GM23338 (cell line): Measurements from ENCODE around the gene ANO6. TPM values are rescaled to one million over a fixed set of nuclear protein-coding genes. Genes with fewer than 3 reads are reported as not detected.

Source experiments
- CREB1 ChIP-seq: fragments of 250-450 bp; sonication (Bioruptor Pico); IDR thresholded peaks from 2 replicates; pipeline ENCODE4 v1.5.0; 2020; ENCODE audit warnings: low read depth, mild to moderate bottlenecking, moderate library complexity
- EZH2 ChIP-seq: fragments of 200-600 bp; sonication (generic); IDR thresholded peaks from one replicate; pipeline ENCODE4 v1.8.0; 2017; ENCODE audit warnings: antibody characterized with exemption, mild to moderate bottlenecking, low read depth; ENCODE audit not compliant: unreplicated experiment
- EZH2phosphoT487 ChIP-seq: fragments of 200-600 bp; sonication (generic); IDR thresholded peaks from one replicate; pipeline ENCODE4 v1.8.1; 2018; ENCODE audit warnings: antibody characterized with exemption; ENCODE audit not compliant: unreplicated experiment
- JUNB ChIP-seq: IDR thresholded peaks from one replicate; pipeline ENCODE4 v1.6.1; 2016; ENCODE audit warnings: antibody characterized with exemption; ENCODE audit not compliant: unreplicated experiment
- POLR2AphosphoS5 ChIP-seq: IDR thresholded peaks from 2 replicates; pipeline ENCODE4 v1.6.1; 2016; ENCODE audit warnings: antibody characterized with exemption, low read depth
- STAT1 ChIP-seq: IDR thresholded peaks from one replicate; pipeline ENCODE4 v1.6.1; 2016; ENCODE audit warnings: antibody characterized with exemption; ENCODE audit not compliant: unreplicated experiment
- ZNF114 ChIP-seq: fragments of 250-450 bp; sonication (Bioruptor Pico); IDR thresholded peaks from 2 replicates; pipeline ENCODE4 v1.5.0; 2020; ENCODE audit warnings: mild to moderate bottlenecking, moderate library complexity
- ZNF331 ChIP-seq: fragments of 250-450 bp; sonication (Bioruptor Pico); IDR thresholded peaks from 2 replicates; pipeline ENCODE4 v1.5.0; 2020; ENCODE audit warnings: low read depth, mild to moderate bottlenecking, moderate library complexity
- ZNF462 ChIP-seq: fragments of 250-450 bp; sonication (Bioruptor Pico); IDR thresholded peaks from 2 replicates; pipeline ENCODE4 v1.5.0; 2020; ENCODE audit warnings: mild to moderate bottlenecking, moderate library complexity
- polyA plus RNA-seq: library from polyadenylated mRNA; unstranded; fragments of >200 nt; fragmentation: Nextera tagmentation; extraction: Ambion mirVana; gene quantifications from 2 replicates; pipeline ENCODE4 v1.2.1, GENCODE V29; 2016
- total RNA-seq: library from RNA; depleted of rRNA; stranded (reverse); fragments of >200 nt; shearing (Covaris generic); gene quantifications from 2 replicates; pipeline ENCODE4 v1.2.3, GENCODE V29; 2014
- TF ChIP-seq, protein P1 (sequence below): IDR thresholded peaks from 2 replicates; pipeline ENCODE4 v1.6.1; 2016; ENCODE audit warnings: antibody characterized with exemption
- TF ChIP-seq, protein P2 (sequence below): IDR thresholded peaks from one replicate; pipeline ENCODE4 v1.6.1; 2018; ENCODE audit warnings: antibody characterized with exemption; ENCODE audit not compliant: unreplicated experiment

Gene ANO6
- total and polyA plus RNA-seq, 2 experiments from 2014 or later: 21.1 to 48.9 TPM

DNA sequence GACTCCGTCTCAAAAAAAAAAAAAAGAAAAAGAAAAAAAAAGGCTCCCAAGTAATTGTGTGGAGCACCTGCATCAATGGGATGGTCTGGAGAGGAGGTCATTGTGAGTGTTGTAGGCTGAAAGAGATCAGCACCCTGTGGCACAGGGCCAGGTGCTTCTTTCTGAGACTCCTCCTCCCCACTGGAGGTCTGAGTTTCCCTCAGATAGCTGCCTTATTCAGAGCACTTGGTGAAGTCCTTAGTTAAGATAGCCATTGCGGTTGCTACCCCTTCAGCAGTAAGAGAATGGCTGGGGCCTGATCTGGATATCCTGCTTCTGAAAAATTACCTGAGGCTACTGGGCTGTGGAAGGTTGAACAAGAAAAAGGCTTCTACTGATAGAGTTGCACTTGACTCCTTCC, 69.8 kb downstream of the ANO6 start (continued):
- TF ChIP-seq ZNF462: no peak
- no peak for TF ChIP-seq POLR2AphosphoS5
- TF ChIP-seq, protein P1, sequence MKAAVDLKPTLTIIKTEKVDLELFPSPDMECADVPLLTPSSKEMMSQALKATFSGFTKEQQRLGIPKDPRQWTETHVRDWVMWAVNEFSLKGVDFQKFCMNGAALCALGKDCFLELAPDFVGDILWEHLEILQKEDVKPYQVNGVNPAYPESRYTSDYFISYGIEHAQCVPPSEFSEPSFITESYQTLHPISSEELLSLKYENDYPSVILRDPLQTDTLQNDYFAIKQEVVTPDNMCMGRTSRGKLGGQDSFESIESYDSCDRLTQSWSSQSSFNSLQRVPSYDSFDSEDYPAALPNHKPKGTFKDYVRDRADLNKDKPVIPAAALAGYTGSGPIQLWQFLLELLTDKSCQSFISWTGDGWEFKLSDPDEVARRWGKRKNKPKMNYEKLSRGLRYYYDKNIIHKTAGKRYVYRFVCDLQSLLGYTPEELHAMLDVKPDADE: no peak
- TF ChIP-seq STAT1: no peak
- no peak for TF ChIP-seq ZNF114 (CRISPR knock-in tag)
- no peak for TF ChIP-seq EZH2
- TF ChIP-seq EZH2phosphoT487: no peak
- TF ChIP-seq ZNF331 (CRISPR knock-in tag): no peak
- no peak for TF ChIP-seq JUNB
- TF ChIP-seq, protein P2, sequence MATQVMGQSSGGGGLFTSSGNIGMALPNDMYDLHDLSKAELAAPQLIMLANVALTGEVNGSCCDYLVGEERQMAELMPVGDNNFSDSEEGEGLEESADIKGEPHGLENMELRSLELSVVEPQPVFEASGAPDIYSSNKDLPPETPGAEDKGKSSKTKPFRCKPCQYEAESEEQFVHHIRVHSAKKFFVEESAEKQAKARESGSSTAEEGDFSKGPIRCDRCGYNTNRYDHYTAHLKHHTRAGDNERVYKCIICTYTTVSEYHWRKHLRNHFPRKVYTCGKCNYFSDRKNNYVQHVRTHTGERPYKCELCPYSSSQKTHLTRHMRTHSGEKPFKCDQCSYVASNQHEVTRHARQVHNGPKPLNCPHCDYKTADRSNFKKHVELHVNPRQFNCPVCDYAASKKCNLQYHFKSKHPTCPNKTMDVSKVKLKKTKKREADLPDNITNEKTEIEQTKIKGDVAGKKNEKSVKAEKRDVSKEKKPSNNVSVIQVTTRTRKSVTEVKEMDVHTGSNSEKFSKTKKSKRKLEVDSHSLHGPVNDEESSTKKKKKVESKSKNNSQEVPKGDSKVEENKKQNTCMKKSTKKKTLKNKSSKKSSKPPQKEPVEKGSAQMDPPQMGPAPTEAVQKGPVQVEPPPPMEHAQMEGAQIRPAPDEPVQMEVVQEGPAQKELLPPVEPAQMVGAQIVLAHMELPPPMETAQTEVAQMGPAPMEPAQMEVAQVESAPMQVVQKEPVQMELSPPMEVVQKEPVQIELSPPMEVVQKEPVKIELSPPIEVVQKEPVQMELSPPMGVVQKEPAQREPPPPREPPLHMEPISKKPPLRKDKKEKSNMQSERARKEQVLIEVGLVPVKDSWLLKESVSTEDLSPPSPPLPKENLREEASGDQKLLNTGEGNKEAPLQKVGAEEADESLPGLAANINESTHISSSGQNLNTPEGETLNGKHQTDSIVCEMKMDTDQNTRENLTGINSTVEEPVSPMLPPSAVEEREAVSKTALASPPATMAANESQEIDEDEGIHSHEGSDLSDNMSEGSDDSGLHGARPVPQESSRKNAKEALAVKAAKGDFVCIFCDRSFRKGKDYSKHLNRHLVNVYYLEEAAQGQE: no peak
- TF ChIP-seq CREB1: no peak
